HK-2 (cell line): ENCODE data around the gene MYO18B.

Source experiments
- DNase-seq: peaks from one replicate; pipeline ENCODE4 v3.0.0-alpha.2; 2018; ENCODE audit not compliant: unreplicated experiment

The MYO18B gene

DNA sequence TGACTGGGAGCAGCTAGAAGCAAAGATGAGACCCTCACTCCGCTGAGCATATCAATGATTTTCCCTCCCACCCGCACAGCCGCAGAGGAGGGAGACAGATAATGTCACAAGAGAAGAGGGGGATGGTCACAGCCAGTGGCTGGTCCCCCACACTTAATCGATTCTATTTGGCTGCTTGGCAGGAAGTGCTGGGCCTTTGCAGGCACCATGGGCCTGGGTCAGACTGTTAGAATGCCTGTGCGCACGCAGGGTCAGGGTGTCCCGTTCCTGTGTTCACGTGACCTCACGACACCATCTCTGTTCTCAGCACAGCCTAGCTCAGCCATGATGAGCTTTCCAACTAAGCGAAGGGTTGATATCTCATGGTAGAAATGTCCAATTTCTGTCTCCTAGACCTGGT, 107.0 kb downstream of the MYO18B start:
- no peak for DNase-seq

DNA sequence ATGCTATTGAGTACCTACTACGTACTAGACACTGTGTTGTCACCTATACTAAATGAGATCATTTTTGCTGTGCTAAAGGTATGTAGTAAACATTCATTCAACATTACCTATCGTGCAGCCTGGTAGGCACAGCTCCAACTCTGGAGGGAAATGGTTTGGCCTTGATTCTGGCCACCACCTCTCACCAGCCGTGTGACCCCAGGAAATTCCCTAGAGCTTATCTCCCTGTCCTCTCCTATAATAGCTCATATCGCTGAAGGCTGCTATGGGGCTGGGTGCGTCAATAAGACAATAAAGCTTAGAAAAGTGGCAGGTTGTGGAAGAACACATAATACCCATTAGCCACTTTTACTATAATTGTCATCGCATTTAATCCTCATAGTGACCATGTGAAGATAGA, 107.5 kb downstream of the MYO18B start:
- DNase-seq, result no peak

DNA sequence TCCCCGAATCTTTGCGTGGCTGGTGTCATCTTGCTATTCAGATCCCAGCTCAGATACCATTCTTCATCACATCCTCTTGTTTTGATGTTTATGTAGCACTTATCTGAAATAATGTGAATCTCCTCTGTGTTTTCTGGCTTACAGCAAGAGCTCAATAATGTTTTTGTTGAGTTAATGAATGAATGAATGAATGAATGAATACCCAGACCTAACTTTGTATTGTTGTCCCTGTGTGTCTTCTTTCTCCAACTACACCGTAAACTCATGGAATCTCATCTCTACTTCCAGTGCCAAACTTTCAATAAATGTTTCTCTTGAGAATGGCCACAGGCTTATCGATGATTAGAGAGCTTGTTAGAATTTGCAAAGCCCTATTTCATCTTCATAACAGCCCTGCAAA, 110.2 kb downstream of the MYO18B start:
- DNase-seq, result no peak

DNA sequence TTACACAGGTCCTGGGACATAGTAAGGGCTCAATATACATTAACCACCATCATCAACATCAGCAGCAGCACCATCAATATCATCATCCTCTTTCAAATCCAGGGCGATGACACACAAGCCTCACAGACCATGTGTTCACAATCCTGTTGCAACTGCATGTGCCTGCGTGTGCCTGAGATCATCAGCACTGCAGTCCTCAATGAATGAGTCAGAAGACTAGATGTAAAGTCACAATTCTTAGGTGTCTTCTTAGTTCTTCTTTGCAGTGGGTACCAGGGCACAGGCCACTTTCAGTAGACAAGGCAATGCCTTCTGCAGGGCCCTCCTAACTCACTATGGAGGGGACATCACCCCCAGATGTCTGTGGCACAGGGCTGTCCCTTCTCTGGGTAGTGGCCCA, 111.1 kb downstream of the MYO18B start:
- no peak for DNase-seq

DNA sequence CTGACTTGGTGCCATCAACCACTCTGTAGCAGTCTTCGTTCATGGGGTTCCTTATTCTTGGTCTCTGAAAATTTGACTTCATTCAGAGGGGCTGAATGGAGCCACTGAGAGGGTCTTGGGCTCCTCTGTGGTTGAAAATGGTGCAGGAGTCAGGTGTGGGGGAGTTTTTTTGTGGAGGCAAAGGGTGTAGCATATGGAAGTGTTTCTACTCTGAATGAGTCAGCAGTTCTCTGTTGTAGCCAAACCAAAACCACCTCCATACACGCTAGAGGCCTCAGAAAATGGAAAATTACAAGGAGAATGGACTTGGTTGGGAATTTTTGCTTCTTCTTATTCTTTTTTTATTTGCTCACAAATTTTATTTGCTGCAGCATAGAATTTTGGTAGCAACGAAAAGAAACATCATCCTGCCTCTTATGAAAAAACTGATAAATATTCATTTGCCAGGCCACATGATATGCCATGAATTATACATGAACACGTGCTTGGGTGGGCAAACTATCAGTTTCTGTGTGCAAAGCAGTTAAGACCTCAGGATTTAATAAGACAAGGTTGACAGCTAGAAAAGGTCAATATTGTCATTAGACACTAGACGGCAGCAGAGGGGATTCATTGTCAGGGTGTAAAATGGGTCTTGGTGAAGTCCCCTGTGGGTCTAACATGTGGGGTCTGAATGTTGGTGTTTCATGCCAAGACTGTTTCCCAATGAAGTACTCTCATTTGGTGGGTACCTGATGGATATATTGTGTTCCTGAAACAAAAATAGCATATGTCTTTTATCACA, 111.7 kb downstream of the MYO18B start:
- no peak for DNase-seq

DNA sequence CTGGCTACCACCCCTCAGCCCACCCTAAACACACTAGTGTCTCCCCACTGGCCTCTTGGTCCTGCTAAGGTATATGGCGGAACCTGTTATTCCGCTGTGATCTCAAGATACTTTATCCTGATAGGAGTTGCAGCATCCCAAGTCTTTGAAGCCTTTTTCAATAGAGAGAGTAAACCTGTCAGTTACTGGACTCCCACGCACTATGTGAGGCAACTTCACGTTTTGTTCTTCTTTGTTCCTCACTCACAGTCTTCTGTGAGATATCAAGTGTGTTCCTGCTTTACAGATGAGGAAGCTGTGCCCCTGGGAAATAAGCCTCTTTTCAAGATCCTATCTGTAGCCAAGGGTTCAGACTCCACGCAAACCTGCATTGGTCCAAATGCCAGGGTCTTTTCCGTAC, 127.8 kb downstream of the MYO18B start:
- DNase-seq, result no peak

DNA sequence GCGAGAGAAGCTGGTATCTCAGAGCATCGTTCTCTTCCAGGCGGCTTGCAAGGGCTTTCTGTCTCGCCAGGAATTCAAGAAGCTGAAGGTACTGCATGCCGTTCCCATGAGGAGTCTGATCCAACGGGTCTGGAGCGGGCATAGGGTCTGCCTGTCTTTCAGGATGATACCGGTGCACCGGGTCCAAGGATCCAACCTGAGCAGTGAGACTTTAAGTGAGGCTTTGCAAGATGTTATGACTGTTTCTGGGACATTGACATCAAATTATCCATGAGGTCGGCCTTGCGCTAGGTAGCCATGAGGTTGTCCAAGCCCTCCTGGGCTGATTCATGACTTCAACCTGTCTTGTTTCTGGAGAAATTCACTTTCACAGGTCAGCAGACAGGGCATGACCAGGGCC, 132.3 kb downstream of the MYO18B start:
- DNase-seq, result no peak

- DNase-seq, result no peak
These were observed 133.5 kb downstream of the MYO18B start for GRCh38 chr22:25875461-25875860.

GRCh38 chr22:25876871-25877270, 134.9 kb downstream of the MYO18B start:
- DNase-seq, result no peak

DNA sequence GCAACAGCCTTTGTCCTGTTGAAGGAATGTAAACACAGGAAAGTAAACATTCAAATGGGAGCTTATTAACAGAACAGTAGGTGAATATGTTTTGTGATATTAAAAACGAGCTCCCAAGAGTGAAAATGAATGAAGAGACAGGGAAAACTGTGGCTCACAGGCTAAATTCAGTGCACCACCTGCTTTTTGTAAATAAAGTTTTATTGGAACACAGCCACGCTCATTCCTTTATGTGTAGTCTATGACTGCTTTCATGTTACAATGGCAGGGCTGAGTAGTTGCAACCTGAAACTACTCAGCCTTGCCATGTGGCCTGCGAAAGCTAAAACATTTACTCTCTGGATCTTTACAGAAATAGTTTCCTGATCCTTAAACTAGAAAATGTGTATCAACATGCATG, 136.9 kb downstream of the MYO18B start:
- no peak for DNase-seq

GRCh38 chr22:25880524-25880923, 138.5 kb downstream of the MYO18B start:
- no peak for DNase-seq

- no peak for DNase-seq
These were observed 139.3 kb downstream of the MYO18B start for GRCh38 chr22:25881210-25881755.

GRCh38 chr22:25882360-25882759, 140.4 kb downstream of the MYO18B start:
- no peak for DNase-seq

DNA sequence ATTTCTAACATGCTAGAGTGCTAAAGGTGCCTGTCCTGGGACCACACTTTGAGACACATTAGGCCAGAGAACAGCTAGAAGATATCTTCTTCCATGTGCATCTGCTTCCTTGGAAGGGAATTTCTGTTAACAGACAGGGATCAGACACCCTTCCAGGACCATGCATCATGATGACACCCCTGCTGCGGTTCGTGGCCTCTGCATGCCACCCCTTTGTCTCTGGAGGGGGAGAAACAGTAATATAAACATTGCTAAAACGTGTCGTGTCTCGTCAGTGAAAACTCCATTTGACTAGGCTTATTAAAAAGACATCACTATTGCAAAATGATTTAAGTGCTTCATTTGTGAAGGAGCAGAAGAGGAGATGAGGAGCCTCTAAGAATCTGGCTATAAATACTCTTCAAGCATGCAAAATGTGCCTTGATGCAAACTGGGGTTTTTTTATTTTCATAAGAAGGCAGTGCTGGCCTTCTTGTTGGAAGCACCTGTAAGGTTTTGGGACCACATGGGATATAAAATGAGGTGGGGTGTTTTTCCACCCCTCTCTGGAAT, 141.6 kb downstream of the MYO18B start:
- DNase-seq, result no peak

GRCh38 chr22:25884121-25884520, 142.1 kb downstream of the MYO18B start:
- DNase-seq, result no peak

- DNase-seq, result no peak
These were observed 146.5 kb downstream of the MYO18B start for GRCh38 chr22:25888399-25889054.

DNA sequence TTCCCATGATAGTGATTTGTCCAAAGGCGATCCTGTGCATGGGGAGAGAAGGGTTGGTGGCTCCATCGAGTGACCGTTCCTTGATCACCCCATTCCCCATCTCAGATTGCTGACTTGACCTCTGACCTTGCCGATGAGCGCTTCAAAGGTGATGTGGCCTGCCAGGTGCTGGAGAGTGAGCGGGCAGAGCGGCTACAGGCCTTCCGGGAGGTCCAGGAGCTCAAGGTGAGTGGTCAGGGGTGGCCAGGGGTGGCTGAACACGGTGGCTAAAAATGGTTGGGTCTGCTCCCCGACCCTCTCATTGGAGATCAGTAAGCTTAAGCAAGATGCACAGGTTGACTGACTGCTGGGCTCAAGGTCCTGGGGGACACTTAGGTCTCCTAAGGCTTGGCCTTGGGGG, 148.7 kb downstream of the MYO18B start:
- DNase-seq, result no peak

GRCh38 chr22:25892678-25893077, 150.7 kb downstream of the MYO18B start:
- no peak for DNase-seq

GRCh38 chr22:25895678-25896077, 153.7 kb downstream of the MYO18B start:
- DNase-seq, result no peak

GRCh38 chr22:25896098-25896497, 154.1 kb downstream of the MYO18B start:
- no peak for DNase-seq

DNA sequence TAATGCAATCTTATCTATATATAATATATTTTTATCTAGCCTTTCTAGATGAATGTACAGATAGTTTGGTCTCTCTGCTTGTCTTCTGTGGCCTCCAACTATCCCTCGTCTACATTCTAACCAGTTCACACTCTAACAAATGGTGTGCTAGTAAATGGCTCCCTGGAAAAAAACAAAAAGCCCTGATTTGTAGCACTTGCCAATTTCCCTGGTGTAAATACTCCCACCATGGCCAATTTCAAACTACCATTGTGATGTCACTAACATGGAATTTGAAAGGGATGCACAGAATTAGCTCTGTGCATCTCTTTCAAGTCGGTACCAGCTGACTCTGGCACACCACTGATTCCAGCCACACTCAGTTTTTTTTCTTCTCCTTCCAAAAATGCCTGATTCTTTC, 154.6 kb downstream of the MYO18B start:
- no peak for DNase-seq

DNA sequence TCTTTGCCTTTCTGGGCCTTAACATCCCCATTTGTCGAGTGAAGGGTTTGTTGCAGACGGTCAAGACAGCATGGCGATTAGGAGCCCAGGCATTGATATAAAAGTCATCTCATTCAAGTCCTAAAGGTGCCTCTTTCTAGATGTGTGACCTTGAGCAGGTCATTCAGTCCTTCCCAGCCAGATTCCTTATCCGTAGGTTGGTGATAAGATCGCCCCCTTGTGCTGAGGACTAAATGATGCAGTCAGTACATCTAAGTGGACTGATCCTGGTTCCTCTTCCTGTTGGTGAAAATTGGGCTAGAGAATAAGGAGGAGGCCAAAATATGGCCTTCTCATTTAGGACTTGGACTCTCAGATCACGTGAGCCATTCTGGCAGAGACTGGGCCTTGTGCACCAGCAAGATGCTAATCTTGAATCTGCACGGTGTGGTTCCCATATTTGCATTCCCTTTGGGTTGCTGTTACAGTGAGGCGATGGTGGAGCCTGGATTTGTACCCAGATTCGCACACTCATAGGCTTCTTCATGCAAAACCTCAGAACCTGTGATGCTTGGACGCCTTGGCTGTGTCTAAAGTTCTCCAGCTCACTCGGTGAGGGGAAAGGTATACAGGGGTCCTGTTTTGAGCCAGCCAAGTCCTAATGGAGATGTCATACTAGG, 156.8 kb downstream of the MYO18B start:
- DNase-seq, result no peak
